H9 (cell line): Measurements from ENCODE around the gene EDEM1. TPM values are rescaled to one million over a fixed set of nuclear protein-coding genes. Genes with fewer than 3 reads are reported as not detected.

ENCODE experiments used
- DNase-seq: peaks from one replicate; pipeline ENCODE4 v3.0.0-alpha.2; 2017
- H2AFZ ChIP-seq: one replicate; pipeline ENCODE4 v1.6.1; 2013; ENCODE audit warnings: mild to moderate bottlenecking, low read length, control low read depth, moderate library complexity
- H2AK5ac ChIP-seq: 2 replicates; pipeline ENCODE4 v1.6.1; 2013; ENCODE audit warnings: low read length, control low read depth, mixed read lengths; ENCODE audit not compliant: insufficient read length
- H2BK120ac ChIP-seq: one replicate; pipeline ENCODE4 v1.6.1; 2013; ENCODE audit warnings: low read depth, mild to moderate bottlenecking, low read length, control low read depth, inconsistent platforms; ENCODE audit not compliant: poor library complexity, severe bottlenecking
- H2BK12ac ChIP-seq: 2 replicates; pipeline ENCODE4 v1.6.1; 2013; ENCODE audit warnings: low read length, control low read depth, mixed read lengths, low read depth; ENCODE audit not compliant: insufficient read length
- H2BK15ac ChIP-seq: 2 replicates; pipeline ENCODE4 v1.6.1; 2013; ENCODE audit warnings: low read depth, low read length, control low read depth
- H2BK20ac ChIP-seq: one replicate; pipeline ENCODE4 v1.6.1; 2013; ENCODE audit warnings: low read depth, mild to moderate bottlenecking, low read length, control low read depth, inconsistent platforms; ENCODE audit not compliant: poor library complexity, severe bottlenecking
- H2BK5ac ChIP-seq: 2 replicates; pipeline ENCODE4 v1.6.1; 2013; ENCODE audit warnings: low read length, control low read depth, mixed read lengths; ENCODE audit not compliant: insufficient read length
- H3K14ac ChIP-seq: 2 replicates; pipeline ENCODE4 v1.6.1; 2013; ENCODE audit warnings: low read length, control low read depth; ENCODE audit not compliant: insufficient read depth
- H3K18ac ChIP-seq: 2 replicates; pipeline ENCODE4 v1.6.1; 2013; ENCODE audit warnings: low read depth, mild to moderate bottlenecking, mixed read lengths, low read length, control low read depth; ENCODE audit not compliant: insufficient read length
- H3K23ac ChIP-seq: 2 replicates; pipeline ENCODE4 v1.6.1; 2013; ENCODE audit warnings: low read length, control low read depth, mixed read lengths, low read depth; ENCODE audit not compliant: insufficient read length
- H3K23me2 ChIP-seq: 2 replicates; pipeline ENCODE4 v1.6.1; 2013; ENCODE audit warnings: low read depth, mild to moderate bottlenecking, mixed read lengths, low read length, control low read depth; ENCODE audit not compliant: insufficient read length, poor library complexity, severe bottlenecking
- H3K27ac ChIP-seq: 2 replicates; pipeline ENCODE4 v1.5.1; 2013; ENCODE audit warnings: low read length, control low read depth, mixed read lengths, low read depth; ENCODE audit not compliant: insufficient read length
- H3K27me3 ChIP-seq: 2 replicates; pipeline ENCODE4 v1.6.1; 2013; ENCODE audit warnings: low read length, control low read depth, inconsistent platforms; ENCODE audit not compliant: insufficient read depth
- H3K4ac ChIP-seq: 2 replicates; pipeline ENCODE4 v1.6.1; 2013; ENCODE audit warnings: low read depth, mild to moderate bottlenecking, control low read depth, inconsistent platforms, low read length, moderate library complexity
- H3K4me1 ChIP-seq: 2 replicates; pipeline ENCODE4 v1.6.1; 2013; ENCODE audit warnings: low read length, control low read depth, inconsistent platforms; ENCODE audit not compliant: insufficient read depth
- H3K4me2 ChIP-seq: 2 replicates; pipeline ENCODE4 v1.6.1; 2013; ENCODE audit warnings: low read length, control low read depth, mixed read lengths; ENCODE audit not compliant: insufficient read length, insufficient read depth
- H3K56ac ChIP-seq: 2 replicates; pipeline ENCODE4 v1.6.1; 2013; ENCODE audit warnings: low read depth, mild to moderate bottlenecking, mixed read lengths, low read length, control low read depth; ENCODE audit not compliant: insufficient read length
- H3K79me1 ChIP-seq: 2 replicates; pipeline ENCODE4 v1.6.1; 2013; ENCODE audit warnings: low read depth, mild to moderate bottlenecking, moderate library complexity, low read length, control low read depth, inconsistent platforms; ENCODE audit not compliant: insufficient read depth, poor library complexity, severe bottlenecking
- H3K79me2 ChIP-seq: 2 replicates; pipeline ENCODE4 v1.6.1; 2013; ENCODE audit warnings: low read length, control low read depth, inconsistent platforms; ENCODE audit not compliant: insufficient read depth
- H3K9ac ChIP-seq: 2 replicates; pipeline ENCODE4 v1.6.1; 2013; ENCODE audit warnings: low read length, control low read depth, mixed read lengths; ENCODE audit not compliant: insufficient read length; ENCODE audit errors: extremely low read depth
- H3K9me3 ChIP-seq: one replicate; pipeline ENCODE4 v1.6.1; 2013; ENCODE audit warnings: low read depth, low read length, inconsistent platforms; ENCODE audit not compliant: control insufficient read depth
- H3T11ph ChIP-seq: one replicate; pipeline ENCODE4 v1.6.1; 2013; ENCODE audit warnings: mild to moderate bottlenecking, low read length, control low read depth, inconsistent platforms
- H4K20me1 ChIP-seq: one replicate; pipeline ENCODE4 v1.6.1; 2013; ENCODE audit not compliant: control insufficient read depth, insufficient read length, insufficient read depth
- H4K5ac ChIP-seq: 2 replicates; pipeline ENCODE4 v1.6.1; 2013; ENCODE audit warnings: low read depth, mild to moderate bottlenecking, mixed read lengths, low read length, control low read depth; ENCODE audit not compliant: insufficient read length
- H4K8ac ChIP-seq: replicated peaks from 2 replicates; pipeline ENCODE4 v1.6.1; 2013; ENCODE audit warnings: low read length, control low read depth, mixed read lengths, low read depth; ENCODE audit not compliant: insufficient read length
- H4K91ac ChIP-seq: 2 replicates; pipeline ENCODE4 v1.6.1; 2013; ENCODE audit warnings: low read depth, mild to moderate bottlenecking, moderate library complexity, mixed read lengths, low read length, control low read depth; ENCODE audit not compliant: insufficient read length
- H3K27ac Mint-ChIP-seq, 3 experiments: 2 replicates in 2 of 3; 3 replicates in 1 of 3; pipeline ENCODE4 v1.8.0; 2020 to 2021; ENCODE audit warnings: mixed read lengths in 3 of 3, mild to moderate bottlenecking in 1 of 3, moderate library complexity in 1 of 3
- H3K27me3 Mint-ChIP-seq: 2 replicates; pipeline ENCODE4 v1.8.0; 2021; ENCODE audit warnings: low read depth, mild to moderate bottlenecking, moderate library complexity, mixed read lengths
- H3K36me3 Mint-ChIP-seq, 3 experiments: 2 replicates in 2 of 3; 3 replicates in 1 of 3; pipeline ENCODE4 v1.8.0; 2020 to 2021; ENCODE audit warnings: low read depth in 3 of 3, mixed read lengths in 3 of 3; ENCODE audit not compliant: insufficient read depth in 1 of 3
- H3K4me1 Mint-ChIP-seq, 2 experiments: 2 replicates each; pipeline ENCODE4 v1.8.0; 2020; ENCODE audit warnings: mixed read lengths in 2 of 2
- H3K4me3 Mint-ChIP-seq, 2 experiments: 2 replicates in 1 of 2; 3 replicates in 1 of 2; pipeline ENCODE4 v1.8.0; 2020 to 2021; ENCODE audit warnings: mild to moderate bottlenecking in 2 of 2, mixed read lengths in 2 of 2, moderate library complexity in 1 of 2
- H3K9me3 Mint-ChIP-seq, 2 experiments: 2 replicates in 1 of 2; 3 replicates in 1 of 2; pipeline ENCODE4 v1.8.0; 2020; ENCODE audit warnings: mild to moderate bottlenecking in 2 of 2, mixed read lengths in 2 of 2, moderate library complexity in 1 of 2
- CTCF ChIP-seq: fragments of 200-600 bp; sonication (generic); conservative IDR thresholded peaks from 3 replicates; pipeline ENCODE4 v1.8.0; 2021; ENCODE audit warnings: antibody characterized with exemption, mild to moderate bottlenecking
- WGBS: extraction: QIAGEN DNeasy Blood & Tissue Kit; methylation state at CpG from one replicate; pipeline ENCODE4 v1.1.7; 2013; ENCODE audit warnings: missing lambda C conversion rate, low lambda C conversion rate, mixed read lengths; ENCODE audit not compliant: insufficient read length; ENCODE audit errors: extremely low coverage; 5-methylcytosine and 5-hydroxymethylcytosine counted together
- total RNA-seq: library from RNA; stranded (reverse); gene quantifications from 2 replicates; pipeline ENCODE4 v1.2.1, GENCODE V29; 2021

EDEM1 gene
- total RNA-seq, 1 experiment from 2014 or later, result 11.7 TPM

GRCh38 chr3:5262507-5262906, 75.0 kb downstream of the EDEM1 start:
- H3K9me3 Mint-ChIP-seq, result no peaks in the 10 kb centered on the region
- no peaks in the 10 kb centered on the region for H3K79me2 ChIP-seq
- DNase-seq, result no peak
- no peak overlapping the region for H3K18ac ChIP-seq
- no peaks in the 10 kb centered on the region for H3K79me1 ChIP-seq
- no peak overlapping the region for H3K27ac Mint-ChIP-seq
- no peak overlapping the region for H4K5ac ChIP-seq
- H4K8ac ChIP-seq, result no peak overlapping the region
- H2BK120ac ChIP-seq, result no peak overlapping the region
- H3K23me2 ChIP-seq, result no peaks in the 10 kb centered on the region
- H3K4me1 ChIP-seq, result no peaks in the 10 kb centered on the region
- H3K4me2 ChIP-seq, result no peak overlapping the region
- no peak overlapping the region for H2BK5ac ChIP-seq
- no peak for TF ChIP-seq CTCF
- no peak overlapping the region for H3K14ac ChIP-seq
- no peaks in the 10 kb centered on the region for H3K27me3 ChIP-seq
- H3K36me3 Mint-ChIP-seq, result no peaks in the 10 kb centered on the region
- H3K27me3 Mint-ChIP-seq, result no peaks in the 10 kb centered on the region; the same call in none of the 2 replicates
- H3K27ac ChIP-seq, result no peak overlapping the region
- H2BK12ac ChIP-seq, result no peak overlapping the region
- H3K9ac ChIP-seq, result no peak overlapping the region
- no peak overlapping the region for H3K23ac ChIP-seq
- H3T11ph ChIP-seq, result no peak overlapping the region
- no peaks in the 10 kb centered on the region for H4K20me1 ChIP-seq
- no peak overlapping the region for H3K56ac ChIP-seq
- no peak overlapping the region for H4K91ac ChIP-seq
- H3K9me3 ChIP-seq, result no peaks in the 10 kb centered on the region
- WGBS, result no CpG with 5 or more reads among the region's 4 CpGs
- no peak overlapping the region for H2AFZ ChIP-seq
- no peak overlapping the region for H3K4me3 Mint-ChIP-seq
- H2BK15ac ChIP-seq, result no peak overlapping the region
- H2BK20ac ChIP-seq, result no peak overlapping the region
- no peaks in the 10 kb centered on the region for H3K4me1 Mint-ChIP-seq
- H3K4ac ChIP-seq, result no peak overlapping the region
- no peak overlapping the region for H2AK5ac ChIP-seq
